CD4-positive, alpha-beta T cell treated with Interleukin-2 at 100 ng/mL for 4 hours (primary cell): Measurements from ENCODE around the gene MAN2A1.
A peak's percentile ranks its signal among the peaks of the same experiment; 100 is the strongest.
"Not testable (repeated sequence)": the region's sequence is repeated elsewhere in the genome, so short reads cannot be mapped to it uniquely, and the experiment has no call there.

Experiments
- DNase-seq: peaks from one replicate; pipeline ENCODE4 v3.0.0-alpha.2; 2020; ENCODE audit warnings: low spot score

MAN2A1 gene

DNA sequence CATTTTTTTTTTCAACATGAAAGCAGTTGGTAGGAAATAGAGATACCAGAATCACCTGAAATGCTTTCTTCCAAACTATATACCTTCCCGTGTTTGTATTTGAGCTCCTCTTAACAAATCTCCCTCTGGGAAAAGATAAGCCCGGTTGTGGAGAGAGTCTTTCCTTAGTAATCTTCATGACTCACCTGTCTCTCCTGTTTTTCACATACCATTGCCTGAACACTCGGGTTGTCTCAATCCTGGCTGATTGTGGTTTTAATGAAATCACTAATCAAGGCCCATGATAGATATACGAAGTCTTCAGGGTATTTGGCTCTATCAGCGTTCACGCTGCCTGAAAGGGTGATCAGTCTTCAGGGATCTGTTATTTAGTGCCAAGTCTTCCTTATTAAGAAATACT is 136.7 kb downstream of the MAN2A1 start:
- DNase-seq, result no peak

DNA sequence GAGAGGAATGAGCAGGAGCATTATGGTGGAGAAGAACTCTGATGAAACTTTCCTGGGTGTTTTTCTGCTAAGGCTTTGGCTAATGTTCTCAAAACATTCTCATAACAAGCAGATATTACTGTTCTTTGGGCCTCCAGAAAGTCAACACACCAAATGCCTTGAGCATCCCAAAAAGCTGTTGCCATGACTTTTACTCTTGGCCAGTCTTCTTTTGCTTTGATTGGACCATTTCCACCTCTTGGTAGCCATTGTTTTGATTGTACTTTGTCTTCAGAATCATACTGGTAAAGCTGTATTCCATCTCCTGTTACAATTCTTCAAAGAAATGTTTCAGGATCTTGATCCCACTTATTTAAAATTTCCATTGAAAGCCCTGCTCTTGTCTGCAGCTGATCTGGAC is 139.6 kb downstream of the MAN2A1 start:
- no peak for DNase-seq

DNA sequence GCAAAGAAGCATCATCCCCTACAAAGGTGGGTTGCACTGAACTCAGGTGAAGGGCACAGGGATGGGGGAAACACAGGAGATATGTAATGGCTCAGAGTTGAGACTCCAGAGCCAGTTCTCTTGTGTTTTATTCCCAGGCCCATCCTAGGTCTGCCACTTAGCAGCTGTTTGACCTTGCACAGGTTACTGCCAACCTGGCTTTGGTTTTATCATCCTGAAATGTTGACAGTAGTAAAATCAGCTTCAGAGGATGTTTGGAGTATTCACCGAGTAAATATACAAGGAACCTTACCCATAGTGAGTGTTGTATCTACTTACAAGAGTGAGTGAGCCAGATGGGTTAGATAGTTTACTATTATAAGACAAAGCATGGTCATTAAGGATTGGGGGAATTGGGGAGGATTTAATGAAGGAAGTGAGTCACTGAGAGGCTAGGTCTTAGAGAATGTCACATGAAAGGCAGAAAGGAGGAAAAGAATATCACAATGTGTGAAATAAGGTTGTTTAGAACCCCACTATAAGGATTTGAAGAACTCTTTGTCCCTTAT is 141.3 kb downstream of the MAN2A1 start:
- DNase-seq, result no peak

DNA sequence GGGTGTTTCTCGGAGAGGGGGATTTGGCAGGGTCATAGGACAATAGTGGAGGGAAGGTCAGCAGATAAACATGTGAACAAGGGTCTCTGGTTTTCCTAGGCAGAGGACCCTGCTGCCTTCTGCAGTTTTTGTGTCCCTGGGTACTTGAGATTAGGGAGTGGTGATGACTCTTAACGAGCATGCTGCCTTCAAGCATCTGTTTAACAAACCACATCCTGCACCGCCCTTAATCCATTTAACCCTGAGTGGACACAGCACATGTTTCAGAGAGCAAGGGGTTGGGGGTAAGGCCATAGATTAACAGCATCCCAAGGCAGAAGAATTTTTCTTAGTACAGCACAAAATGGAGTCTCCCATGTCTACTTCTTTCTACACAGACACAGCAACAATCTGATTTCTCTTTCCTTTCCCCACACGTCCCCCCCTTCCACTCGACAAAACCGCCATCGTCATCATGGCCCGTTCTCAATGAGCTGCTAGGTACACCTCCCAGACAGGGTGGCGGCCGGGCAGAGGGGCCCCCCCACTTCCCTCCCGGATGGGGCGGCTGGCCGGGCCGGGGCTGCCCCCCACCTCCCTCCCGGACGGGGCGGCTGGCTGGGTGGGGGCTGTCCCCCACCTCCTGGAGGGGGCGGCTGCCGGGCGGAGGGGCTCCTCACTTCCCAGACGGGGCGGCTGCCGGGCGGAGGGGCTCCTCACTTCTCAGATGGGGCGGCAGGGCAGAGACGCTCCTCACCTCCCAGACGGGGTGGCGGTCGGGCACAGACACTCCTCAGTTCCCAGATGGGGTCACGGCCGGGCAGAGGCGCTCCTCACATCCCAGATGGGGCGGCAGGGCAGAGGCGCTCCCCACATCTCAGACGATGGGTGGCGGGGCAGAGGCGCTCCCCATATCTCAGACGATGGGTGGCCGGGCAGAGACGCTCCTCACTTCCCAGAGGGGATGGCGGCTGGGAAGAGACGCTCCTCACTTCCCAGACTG is 142.8 kb downstream of the MAN2A1 start:
- DNase-seq, result not testable (repeated sequence)

DNA sequence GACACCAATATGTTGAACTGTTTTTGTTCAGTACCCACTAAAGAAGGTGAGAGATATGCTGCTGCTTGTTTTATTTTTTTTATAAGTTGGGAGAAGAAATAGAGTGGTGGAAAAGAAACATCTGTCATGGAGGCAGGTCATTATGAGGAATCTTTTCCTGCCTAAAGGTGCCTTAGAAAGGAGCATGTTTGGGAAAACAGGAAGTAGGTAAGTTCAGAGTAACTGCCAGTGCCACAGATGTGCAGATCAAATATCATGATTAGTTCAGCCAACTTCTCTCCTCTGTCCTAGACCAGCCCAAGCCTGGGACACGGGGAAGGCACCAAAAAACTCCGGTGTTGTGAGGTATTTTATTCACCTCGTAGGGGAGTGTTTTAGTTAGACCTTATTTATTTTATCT is 144.2 kb downstream of the MAN2A1 start:
- DNase-seq, result no peak

DNA sequence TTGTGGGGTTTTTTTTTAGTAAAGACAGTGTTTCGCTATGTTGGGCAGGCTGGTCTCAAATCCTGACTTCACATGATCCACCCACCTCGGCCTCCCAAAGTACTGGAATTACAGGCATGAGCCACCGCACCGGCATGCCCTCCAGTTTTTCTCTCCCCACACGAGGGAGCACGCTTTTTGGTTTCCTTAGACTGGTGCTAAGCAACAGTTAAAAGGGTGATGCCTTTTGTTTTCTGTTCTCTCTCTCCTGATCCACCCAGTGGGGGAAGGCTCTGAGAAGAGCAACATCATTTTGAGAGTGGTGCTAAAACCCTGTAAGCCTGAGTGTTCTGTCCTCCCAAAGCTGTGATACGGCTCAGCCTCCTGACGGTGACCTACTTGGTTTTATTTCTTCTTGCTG is 146.6 kb downstream of the MAN2A1 start:
- no peak for DNase-seq

DNA sequence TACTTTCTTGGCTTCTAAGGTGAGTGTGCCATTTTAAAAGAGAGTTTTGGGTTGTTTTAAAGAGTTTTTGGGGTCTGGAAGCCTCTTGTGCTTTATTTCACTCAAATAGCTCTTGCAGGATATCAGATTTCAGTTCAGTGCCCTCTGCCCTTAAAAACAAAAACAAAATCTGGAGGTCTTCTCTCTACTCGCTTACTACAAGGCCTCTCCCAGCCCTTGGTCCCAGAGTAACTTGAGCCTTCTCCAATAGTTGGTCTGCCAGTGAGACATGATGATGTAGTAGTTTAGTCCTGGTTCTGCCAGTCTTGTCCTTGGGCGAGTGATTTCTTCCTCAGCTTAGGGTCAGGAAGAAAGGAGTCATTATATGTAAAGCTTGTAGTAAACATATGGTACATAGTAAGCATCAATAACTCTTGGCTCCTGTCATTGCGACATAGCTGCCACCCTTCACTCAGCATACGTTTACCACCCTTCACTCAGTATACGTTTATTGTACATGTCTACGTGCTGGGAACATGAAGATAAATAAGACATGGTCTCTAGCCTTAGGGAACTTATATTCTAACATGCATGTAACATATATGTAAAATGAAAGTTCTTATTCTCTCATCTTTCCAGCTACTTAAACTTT is 147.6 kb downstream of the MAN2A1 start:
- DNase-seq, result no peak

DNA sequence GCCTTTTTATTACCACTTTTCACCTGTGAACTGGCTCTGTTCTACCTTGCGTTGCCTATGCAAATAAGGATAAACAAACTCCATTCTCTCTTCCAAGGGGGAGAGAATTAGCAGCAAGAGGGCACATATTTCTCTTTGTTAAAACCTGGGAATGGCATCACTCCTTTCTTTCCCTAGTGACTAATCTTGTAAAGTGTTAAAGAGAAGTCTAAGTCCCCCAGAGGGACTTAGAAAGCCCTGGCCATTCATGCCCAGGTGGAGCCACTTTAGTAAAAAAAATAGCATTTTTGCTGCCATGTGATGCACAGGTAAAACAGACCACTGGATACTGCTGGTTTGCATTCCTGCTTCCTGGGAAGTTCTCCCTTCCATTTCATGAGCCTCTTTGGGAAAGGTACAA is 148.4 kb downstream of the MAN2A1 start:
- DNase-seq, result no peak

DNA sequence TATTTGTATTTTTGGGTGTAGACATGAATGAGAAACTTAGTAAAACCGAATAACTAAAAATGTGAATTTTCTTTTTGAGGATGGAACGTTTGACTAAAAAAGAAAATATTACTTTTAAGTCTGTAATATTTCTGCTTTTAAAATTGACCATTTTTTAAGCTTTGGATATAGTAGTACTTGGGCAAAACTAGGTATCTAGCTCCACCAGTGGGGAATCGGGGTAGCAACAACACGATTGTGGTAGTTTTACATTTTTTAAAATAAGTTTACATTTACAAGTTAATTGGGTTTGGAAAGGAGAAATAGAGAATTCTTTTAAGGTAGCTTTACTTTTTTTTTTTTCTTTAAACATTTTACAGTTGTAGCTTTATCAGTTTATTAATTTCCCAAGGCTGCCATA is 154.4 kb downstream of the MAN2A1 start:
- no peak for DNase-seq

DNA sequence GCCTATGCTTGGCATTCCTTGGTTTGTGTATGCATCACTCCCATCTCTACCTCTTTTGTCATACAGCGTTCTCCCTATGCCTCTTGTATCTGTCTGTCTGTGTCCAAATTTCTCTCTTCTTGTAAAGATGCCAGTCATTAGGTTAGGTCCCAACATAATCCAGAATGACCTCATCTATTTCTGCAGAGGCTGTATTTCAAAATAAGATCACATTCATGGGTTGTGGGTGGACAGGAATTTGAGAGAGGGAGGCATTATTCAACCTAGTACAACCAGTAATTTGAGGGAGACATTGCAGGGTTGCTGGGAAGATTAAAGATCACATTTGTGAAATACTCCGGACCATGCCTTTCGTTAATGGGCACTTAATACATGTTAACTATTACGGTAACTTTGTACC is 155.0 kb downstream of the MAN2A1 start:
- no peak for DNase-seq

DNA sequence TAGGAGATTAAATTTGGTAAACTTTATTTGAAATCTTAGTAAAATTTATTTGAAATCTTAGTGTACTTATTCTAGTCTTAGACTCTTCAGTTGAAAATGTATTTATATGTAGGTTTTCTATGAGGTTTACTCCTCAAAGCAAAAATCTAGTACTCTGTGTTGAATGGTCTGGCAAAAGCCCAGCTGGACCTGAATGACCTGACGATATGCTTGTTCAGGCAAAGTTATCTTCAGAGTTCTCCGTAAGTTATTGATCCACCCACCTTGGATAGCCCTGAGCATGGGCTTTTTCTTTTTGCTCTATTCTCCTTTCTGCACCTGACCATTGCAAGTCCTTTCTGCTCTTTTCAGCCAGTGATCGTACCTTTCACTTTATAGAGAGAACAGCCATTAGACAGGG is 158.4 kb downstream of the MAN2A1 start:
- DNase-seq, result no peak

DNA sequence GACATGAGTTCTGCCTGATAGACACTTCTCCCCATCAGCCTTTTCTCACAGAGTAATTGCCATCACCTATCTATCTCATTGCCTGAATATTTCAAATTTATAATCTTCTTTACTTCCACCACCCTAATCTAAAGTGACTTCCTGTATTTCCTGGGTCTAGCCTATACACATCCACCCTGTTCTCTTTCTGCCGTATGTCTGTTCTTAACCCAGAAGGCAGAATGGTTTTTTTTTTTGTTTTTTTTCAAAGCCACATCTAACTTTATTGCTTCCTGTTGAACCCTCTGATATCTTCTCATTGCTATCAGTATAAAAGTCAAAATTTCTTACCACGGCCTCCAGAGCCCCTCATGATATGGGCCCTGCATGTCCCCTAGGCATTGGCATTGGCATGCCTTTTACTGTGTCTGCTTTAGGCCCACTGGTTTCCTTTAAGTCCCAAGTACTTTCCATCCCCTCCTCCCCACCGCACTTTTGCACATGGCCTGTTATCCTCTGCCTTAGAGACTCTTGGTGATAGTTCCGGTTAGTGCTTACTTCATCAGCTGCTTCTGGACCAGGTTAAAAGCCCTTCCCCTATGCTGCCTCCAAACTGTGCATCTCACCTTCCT is 159.9 kb downstream of the MAN2A1 start:
- no peak for DNase-seq

DNA sequence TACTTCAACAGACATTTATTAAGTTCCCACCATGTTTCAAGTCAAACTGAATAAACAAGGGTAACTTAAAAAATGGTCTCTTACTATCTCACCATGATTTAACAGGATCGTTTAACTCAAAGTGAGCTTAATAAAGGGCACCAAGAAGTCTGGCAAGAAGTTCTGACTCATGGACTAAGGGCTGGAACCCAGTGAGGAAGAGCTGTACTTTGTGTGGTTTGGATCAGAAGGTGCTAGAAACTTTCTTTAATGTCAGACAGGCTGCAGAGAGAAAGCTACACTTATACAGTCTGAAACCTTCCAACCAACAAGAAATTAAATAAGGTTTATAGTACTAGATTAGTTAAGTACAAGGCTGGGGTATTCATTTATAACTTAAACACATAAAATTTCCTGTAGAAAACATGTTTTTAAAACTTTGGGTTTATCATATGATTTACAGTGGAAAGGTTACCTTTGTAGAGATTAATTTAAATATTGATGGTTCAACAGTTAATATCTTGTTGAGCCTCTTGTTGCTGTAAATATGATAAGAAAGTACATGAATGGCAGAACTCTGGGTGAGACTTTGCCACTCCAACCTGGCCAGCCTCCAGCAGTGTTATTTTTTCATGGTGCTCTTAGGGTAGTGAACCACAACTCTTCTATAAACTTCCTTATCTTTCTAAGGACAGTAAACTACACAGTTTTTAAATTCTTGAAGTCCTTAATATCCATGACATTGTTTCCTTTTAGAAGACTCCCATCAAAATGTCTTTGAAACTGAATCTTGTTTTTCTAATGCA is 162.8 kb downstream of the MAN2A1 start:
- peak; percentile 49 for DNase-seq

DNA sequence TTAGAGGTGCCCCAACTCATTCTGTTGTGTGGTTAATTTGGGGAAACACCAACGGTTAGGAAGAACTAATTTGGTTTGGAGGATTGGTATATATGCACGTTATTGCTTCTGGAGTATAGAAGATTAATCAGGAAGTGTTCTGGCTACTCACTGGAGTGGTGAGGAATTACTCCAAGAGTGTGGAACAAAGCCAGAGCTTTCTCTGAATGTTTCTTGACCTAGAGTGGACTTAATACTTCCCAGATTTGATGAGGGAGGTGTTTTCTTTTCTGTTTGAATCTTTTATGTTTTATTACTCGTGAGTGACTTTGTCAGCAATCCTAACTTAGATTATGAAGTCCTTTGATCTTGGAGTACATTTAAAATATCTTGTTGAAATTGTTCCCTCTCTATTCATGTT is 163.7 kb downstream of the MAN2A1 start:
- no peak for DNase-seq

DNA sequence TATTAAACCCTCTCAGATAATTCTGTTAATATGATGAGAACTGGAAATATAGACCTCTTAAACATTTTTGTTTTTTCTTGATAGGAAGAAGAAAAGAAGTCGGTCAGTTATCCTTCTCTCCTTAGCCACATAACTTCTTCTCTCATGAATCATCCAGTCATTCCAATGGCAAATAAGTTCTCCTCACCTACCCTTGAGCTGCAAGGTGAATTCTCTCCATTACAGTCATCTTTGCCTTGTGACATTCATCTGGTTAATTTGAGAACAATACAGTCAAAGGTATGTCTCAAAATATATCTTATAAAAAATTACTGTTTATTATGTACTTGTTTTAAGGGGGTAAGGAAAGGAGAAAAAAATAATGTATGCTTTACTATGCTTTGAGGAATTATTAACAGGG is 165.3 kb downstream of the MAN2A1 start:
- no peak for DNase-seq

DNA sequence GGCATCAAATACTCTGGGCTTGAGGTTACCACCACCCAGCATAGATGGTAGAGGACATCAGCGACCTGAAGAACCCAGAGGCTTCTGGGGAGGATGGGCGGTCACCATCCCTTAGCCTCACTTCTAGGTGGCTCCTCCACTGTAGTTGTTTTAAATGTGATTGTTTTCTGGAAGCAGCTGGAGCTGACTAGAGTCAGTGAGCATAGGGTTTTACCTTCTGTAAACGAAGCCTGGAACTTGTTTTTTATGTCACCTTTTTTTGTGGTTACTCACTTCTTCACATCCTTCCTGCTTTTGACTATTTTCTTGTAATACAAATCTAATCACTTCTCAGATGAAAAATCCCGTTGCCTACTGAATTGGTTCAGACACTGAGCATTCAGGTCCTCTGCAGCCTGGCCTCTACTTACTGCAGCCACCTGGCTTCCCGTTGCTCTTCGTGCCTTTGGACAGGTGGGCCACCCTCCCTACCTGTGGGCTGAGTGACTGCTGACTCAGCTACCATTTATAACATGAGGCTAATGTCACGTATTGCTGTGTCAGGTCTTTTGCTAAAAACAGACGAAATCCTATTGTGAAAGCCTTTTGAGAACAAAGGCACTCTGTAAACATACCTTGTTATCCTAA is 167.8 kb downstream of the MAN2A1 start:
- DNase-seq, result peak; percentile 56

DNA sequence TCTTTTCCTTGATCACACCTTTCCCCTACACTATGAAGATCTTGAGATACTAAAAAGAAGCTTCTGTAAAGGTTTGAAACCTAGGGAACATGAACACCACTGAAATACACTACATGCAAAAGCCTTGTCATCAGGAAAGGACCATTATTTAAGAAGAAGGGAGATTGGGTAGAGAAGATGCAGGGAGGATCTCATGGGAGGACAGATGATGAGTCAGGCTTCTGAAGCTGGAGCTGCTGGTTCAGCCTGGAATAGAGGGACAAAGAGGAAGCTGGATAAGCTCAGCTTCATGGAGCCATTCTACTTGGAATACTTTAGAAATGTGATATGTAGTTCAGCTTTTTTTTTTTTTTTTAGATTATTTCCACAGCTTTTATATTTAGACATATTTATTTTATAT is 169.8 kb downstream of the MAN2A1 start:
- DNase-seq, result no peak

DNA sequence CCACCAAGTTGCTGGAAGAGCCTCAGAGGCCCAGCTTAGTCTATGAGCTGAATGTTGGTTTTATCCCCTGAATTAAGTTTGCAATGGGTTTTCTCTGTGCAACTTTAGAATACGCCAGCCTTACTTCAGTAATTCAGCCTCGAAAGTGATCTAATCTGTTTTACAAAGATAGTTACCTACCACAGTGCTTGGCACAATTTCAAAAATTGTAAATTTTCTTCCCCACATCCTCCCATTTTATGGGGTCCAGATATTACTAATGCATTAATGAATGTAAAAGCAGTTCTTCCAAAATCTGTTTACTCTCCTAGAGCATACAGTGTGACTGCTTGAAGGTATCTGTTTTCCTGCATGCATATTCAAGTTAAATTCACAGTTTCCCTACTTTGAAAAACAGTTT is 172.6 kb downstream of the MAN2A1 start:
- DNase-seq, result no peak

DNA sequence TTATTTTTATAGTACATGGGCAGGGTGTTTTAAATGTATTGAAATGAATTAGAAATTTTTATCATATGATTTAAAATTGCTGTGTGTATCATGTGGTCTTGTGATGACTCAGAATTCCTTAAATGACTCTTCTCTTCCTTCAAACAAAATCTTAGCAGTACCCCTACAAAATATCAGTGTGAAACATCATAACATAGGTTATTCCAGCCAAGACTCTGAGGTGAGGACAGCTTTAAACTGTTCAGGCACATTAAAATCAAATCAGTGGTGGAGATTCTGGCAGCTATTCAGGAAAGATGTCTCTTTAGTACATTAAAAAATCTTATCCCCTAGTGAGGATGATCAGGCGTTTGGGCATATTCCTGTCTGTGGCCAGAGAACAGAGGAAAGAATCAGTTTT is 174.0 kb downstream of the MAN2A1 start:
- DNase-seq, result no peak

DNA sequence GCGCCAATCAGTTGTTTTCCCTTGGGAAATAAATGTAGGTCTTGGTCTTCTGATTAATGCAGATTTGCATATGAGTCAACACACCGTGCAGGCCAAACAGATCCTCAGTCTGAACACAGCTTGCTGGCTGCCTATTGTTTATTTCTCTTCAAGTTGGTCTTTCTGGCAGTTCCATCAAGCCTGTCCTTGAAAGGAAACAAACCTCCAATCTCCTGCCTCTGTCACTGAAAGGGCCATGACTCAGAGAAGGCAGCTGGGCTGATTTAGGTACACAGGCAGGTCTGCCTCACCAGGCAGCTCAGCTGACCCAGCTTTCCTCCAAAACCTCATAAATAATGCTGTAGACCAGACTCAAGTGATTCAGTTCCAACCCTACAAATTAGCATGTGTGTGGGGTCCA is 175.9 kb downstream of the MAN2A1 start:
- DNase-seq, result peak; percentile 11

DNA sequence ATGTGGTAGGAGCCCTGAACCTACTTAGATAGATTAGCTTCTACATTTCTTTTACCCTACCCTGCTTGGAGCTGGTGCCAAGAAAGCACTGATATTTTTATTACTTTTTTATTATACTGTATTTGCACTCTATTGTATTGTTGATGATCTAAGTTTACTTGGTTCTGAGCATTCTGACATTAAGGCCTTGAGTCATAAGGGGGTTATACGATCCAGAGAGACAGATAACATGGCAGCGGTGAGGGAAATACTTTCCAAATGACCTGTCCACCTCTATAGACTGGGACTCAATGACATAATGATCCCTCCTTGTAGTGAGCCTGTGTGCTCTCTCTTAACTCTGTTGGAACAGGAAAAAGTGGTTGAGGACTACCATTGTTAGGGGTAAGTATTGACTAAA is 176.3 kb downstream of the MAN2A1 start:
- no peak for DNase-seq

DNA sequence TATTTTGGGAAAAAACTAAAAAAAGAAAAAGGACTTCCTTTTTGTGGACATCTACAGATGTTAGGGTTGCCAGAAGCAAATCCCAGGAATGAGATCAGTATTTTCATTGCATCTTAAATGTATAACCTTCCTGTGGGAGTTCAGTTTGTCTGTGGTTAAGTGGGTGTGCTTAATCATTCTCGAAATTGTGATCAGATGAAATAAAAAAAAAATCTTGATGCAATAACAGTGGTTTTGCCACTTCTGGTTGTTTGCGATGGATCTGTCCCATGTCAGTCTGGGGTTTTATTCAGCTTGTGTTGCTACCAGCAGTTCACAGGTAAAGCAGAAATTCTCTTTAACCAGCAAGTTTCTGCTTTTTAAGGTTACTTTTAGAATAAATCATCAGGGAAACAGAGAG is 179.0 kb downstream of the MAN2A1 start:
- no peak for DNase-seq
